PFSK-1 (cell line): ENCODE data around the gene ENC1.

ENCODE experiments used
- FOXP2 ChIP-seq: optimal IDR thresholded peaks from 2 replicates; pipeline ENCODE3; 2011; ENCODE audit warnings: borderline replicate concordance, control low read depth, inconsistent platforms; ENCODE audit not compliant: insufficient read depth; ENCODE audit errors: extremely low read length, extremely low read depth
- POLR2AphosphoS5 ChIP-seq: IDR thresholded peaks from 2 replicates; pipeline ENCODE4 v1.6.1; 2012; ENCODE audit warnings: low read depth, mild to moderate bottlenecking, control low read depth, low read length, moderate library complexity
- REST ChIP-seq, 2 experiments: IDR thresholded peaks; 2 replicates each; pipeline versions ENCODE4 v1.6.1 to v1.8.0; 2011 to 2012; ENCODE audit warnings: low read depth in 2 of 2, low read length in 2 of 2, control low read depth in 1 of 2, inconsistent platforms in 1 of 2, mild to moderate bottlenecking in 1 of 2, moderate library complexity in 1 of 2; ENCODE audit not compliant: insufficient read depth in 1 of 2
- SIN3A ChIP-seq: IDR thresholded peaks from 2 replicates; pipeline ENCODE4 v1.6.1; 2012; ENCODE audit warnings: mild to moderate bottlenecking, low read length, moderate library complexity, borderline replicate concordance; ENCODE audit not compliant: insufficient read depth
- TAF1 ChIP-seq: IDR thresholded peaks from 2 replicates; pipeline ENCODE4 v1.6.1; 2012; ENCODE audit warnings: low read length, control low read depth, borderline replicate concordance; ENCODE audit not compliant: insufficient read depth

The ENC1 gene

GRCh38 chr5:74588415-74588814 lies 52.1 kb downstream of the ENC1 start:
- TF ChIP-seq FOXP2 = no peak

GRCh38 chr5:74587890-74588289 lies 52.6 kb downstream of the ENC1 start:
- TF ChIP-seq TAF1 (no peak), SIN3A (no peak), REST (IDR thresholded peaks at IDR 0.05; ENCODE audit: insufficient read depth in 1 of 2, low read depth in 2 of 2, low read length in 2 of 2) (no peak), FOXP2 (no peak), POLR2AphosphoS5 (no peak)

GRCh38 chr5:74587300-74587699 lies 53.2 kb downstream of the ENC1 start:
- TF ChIP-seq REST (IDR thresholded peaks at IDR 0.05; ENCODE audit: insufficient read depth in 1 of 2, low read depth in 2 of 2, low read length in 2 of 2) = no peak
- no peak for TF ChIP-seq TAF1
- TF ChIP-seq POLR2AphosphoS5 = no peak

GRCh38 chr5:74586856-74587255 lies 53.7 kb downstream of the ENC1 start:
- TF ChIP-seq FOXP2 = no peak
- TF ChIP-seq SIN3A = no peak
- no peak for TF ChIP-seq TAF1
- no peak for TF ChIP-seq POLR2AphosphoS5
- no peak for TF ChIP-seq REST (IDR thresholded peaks at IDR 0.05; ENCODE audit: insufficient read depth in 1 of 2, low read depth in 2 of 2, low read length in 2 of 2)

- TF ChIP-seq REST (IDR thresholded peaks at IDR 0.05; ENCODE audit: insufficient read depth in 1 of 2, low read depth in 2 of 2, low read length in 2 of 2) (no peak), TAF1 (no peak), SIN3A (no peak), POLR2AphosphoS5 (no peak), FOXP2 (no peak)
These were observed 57.7 kb downstream of the ENC1 start for GRCh38 chr5:74582853-74583252.

- TF ChIP-seq SIN3A = no peak
These were observed 58.6 kb downstream of the ENC1 start for GRCh38 chr5:74581988-74582365.
